B cell (primary cell): ENCODE results near the gene FOXL2.

ENCODE experiments used
- EZH2 ChIP-seq: IDR thresholded peaks from 2 replicates; pipeline ENCODE4 v1.6.1; 2012; ENCODE audit warnings: borderline replicate concordance, low read depth, mild to moderate bottlenecking, moderate library complexity, low read length; ENCODE audit not compliant: insufficient read depth, poor library complexity, severe bottlenecking
- TF ChIP-seq, protein P1 (sequence below): fragments of 200-600 bp; IDR thresholded peaks from one replicate; pipeline ENCODE4 v1.8.0; 2022; ENCODE audit warnings: antibody characterized with exemption, mild to moderate bottlenecking

- TF ChIP-seq, protein P1, sequence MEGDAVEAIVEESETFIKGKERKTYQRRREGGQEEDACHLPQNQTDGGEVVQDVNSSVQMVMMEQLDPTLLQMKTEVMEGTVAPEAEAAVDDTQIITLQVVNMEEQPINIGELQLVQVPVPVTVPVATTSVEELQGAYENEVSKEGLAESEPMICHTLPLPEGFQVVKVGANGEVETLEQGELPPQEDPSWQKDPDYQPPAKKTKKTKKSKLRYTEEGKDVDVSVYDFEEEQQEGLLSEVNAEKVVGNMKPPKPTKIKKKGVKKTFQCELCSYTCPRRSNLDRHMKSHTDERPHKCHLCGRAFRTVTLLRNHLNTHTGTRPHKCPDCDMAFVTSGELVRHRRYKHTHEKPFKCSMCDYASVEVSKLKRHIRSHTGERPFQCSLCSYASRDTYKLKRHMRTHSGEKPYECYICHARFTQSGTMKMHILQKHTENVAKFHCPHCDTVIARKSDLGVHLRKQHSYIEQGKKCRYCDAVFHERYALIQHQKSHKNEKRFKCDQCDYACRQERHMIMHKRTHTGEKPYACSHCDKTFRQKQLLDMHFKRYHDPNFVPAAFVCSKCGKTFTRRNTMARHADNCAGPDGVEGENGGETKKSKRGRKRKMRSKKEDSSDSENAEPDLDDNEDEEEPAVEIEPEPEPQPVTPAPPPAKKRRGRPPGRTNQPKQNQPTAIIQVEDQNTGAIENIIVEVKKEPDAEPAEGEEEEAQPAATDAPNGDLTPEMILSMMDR: no peak
- TF ChIP-seq EZH2: no peak
Observed at GRCh38 chr3:138950701-138951100, 3.8 kb upstream of the FOXL2 start.
